Breast epithelium (tissue), 3 donors: Measurements from ENCODE around the gene TEF.

Experiments
- POLR2A ChIP-seq: fragments of 450-650 bp; IDR thresholded peaks from one replicate; pipeline ENCODE4 v1.6.1; 2016; ENCODE audit warnings: antibody characterized with exemption, mild to moderate bottlenecking, moderate library complexity
- POLR2AphosphoS5 ChIP-seq, 3 donors: sonication (generic); formaldehyde crosslinking; IDR thresholded peaks; one replicate each; pipeline ENCODE4 v1.6.1; 2017; ENCODE audit warnings: antibody characterized with exemption in 3 of 3

DNA sequence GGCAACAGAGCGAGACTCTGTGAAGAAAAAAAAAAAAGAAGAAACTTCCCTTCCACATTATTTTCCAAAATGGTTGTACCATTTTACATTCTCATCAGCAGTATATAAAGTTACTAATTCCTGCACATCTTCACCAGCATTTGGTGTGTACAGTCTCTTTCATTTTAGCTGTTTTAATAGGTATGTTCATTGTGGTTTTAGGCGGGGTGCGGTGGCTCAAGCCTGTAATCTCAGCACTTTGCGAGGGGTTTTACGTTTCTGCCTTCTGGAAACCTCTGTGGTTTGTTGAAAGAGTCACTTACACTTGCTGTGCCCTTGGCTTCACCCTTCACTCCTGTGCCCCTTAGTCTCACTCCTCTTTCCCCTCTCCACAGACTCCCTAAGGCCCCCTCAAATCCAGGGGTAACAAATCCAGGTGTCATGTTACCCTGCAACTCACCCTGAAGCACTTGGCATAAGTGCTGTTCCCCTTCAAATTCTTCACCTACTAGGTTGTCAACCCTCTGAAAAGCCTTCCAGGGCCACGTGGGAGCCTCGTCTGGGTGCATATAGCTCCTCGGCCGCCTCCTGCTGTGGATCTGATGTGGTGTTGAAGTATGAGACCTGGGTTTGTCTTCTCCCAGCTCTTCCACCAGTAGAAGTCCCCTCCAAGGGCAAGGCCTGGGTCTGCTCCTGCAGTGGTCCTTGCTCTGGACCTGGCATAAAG is 44.1 kb downstream of the TEF start:
- TF ChIP-seq POLR2A (no peak), POLR2AphosphoS5 (IDR thresholded peaks at IDR 0.05) (no peak)
